ENCODE data around the gene EED.

EED gene

GRCh38 chr11:86244522-86245368 is at the start of gene EED:
Gene EED, plus strand, starts transcription at chr11:86244753. Its CDS starts 477 bp downstream, at chr11:86245230.
- DNase-seq (ENCODE audit: low spot score): peak; percentile 91

- no peak for DNase-seq (ENCODE audit: low spot score)
These were observed 49.6 kb upstream of the EED start for GRCh38 chr11:86194998-86195397.

GRCh38 chr11:86196085-86196696 is 48.4 kb upstream of the EED start:
- peak; percentile 27 for DNase-seq (ENCODE audit: low spot score)

- peak; percentile 57 for DNase-seq (ENCODE audit: low spot score)
These were observed 47.6 kb upstream of the EED start for GRCh38 chr11:86196913-86197312.

GRCh38 chr11:86197448-86197847 is 47.1 kb upstream of the EED start:
- DNase-seq (ENCODE audit: low spot score): no peak

- DNase-seq (ENCODE audit: low spot score): no peak
These were observed 46.4 kb upstream of the EED start for GRCh38 chr11:86198139-86198538.

- no peak for DNase-seq (ENCODE audit: low spot score)
These were observed 45.2 kb upstream of the EED start for GRCh38 chr11:86199354-86199753.

- DNase-seq (ENCODE audit: low spot score): no peak
These were observed 43.1 kb upstream of the EED start for GRCh38 chr11:86201371-86201884.

- no peak for DNase-seq (ENCODE audit: low spot score)
These were observed 42.6 kb upstream of the EED start for GRCh38 chr11:86202013-86202336.

GRCh38 chr11:86204356-86204755 is 40.2 kb upstream of the EED start:
- no peak for DNase-seq (ENCODE audit: low spot score)

GRCh38 chr11:86205421-86206336 is 38.9 kb upstream of the EED start:
- DNase-seq (ENCODE audit: low spot score): no peak

- DNase-seq (ENCODE audit: low spot score): no peak
These were observed 38.2 kb upstream of the EED start for GRCh38 chr11:86206337-86206695.

GRCh38 chr11:86207413-86207812 is 37.1 kb upstream of the EED start:
- DNase-seq (ENCODE audit: low spot score): no peak

- no peak for DNase-seq (ENCODE audit: low spot score)
These were observed 36.0 kb upstream of the EED start for GRCh38 chr11:86208572-86208971.

GRCh38 chr11:86209806-86210657 is 34.5 kb upstream of the EED start:
- no peak for DNase-seq (ENCODE audit: low spot score)

- DNase-seq (ENCODE audit: low spot score): no peak
These were observed 33.7 kb upstream of the EED start for GRCh38 chr11:86210898-86211297.

- no peak for DNase-seq (ENCODE audit: low spot score)
These were observed 32.9 kb upstream of the EED start for GRCh38 chr11:86211619-86212018.

GRCh38 chr11:86212019-86212611 is 32.4 kb upstream of the EED start:
- DNase-seq (ENCODE audit: low spot score): no peak

- DNase-seq (ENCODE audit: low spot score): no peak
These were observed 29.8 kb upstream of the EED start for GRCh38 chr11:86214710-86215109.

- DNase-seq (ENCODE audit: low spot score): peak; percentile 85
These were observed 26.1 kb upstream of the EED start for GRCh38 chr11:86218125-86219084.

Measured in hematopoietic multipotent progenitor cell treated with erythropoietin and hydrocortisone succinate and interleukin-3 and kit ligand, for 17 days (in vitro differentiated cells).